DOHH2 (cell line): Measurements from ENCODE around the gene CNEP1R1.

Source experiments
- H3F3A ChIP-seq: fragments of 200-600 bp; sonication (generic), shearing (Covaris generic); 2 replicates; pipeline ENCODE4 v1.6.0; 2016; ENCODE audit warnings: antibody characterized with exemption, mild to moderate bottlenecking; ENCODE audit not compliant: control insufficient read depth, insufficient read depth
- H3K27ac ChIP-seq: fragments of 200-600 bp; sonication (generic); 2 replicates; pipeline ENCODE4 v1.5.1; 2014; ENCODE audit warnings: low read depth, mild to moderate bottlenecking, low read length, moderate library complexity
- H3K27me3 ChIP-seq: fragments of 200-600 bp; sonication (generic); 2 replicates; pipeline ENCODE4 v1.6.1; 2014; ENCODE audit warnings: mild to moderate bottlenecking, low read length, mixed read lengths; ENCODE audit not compliant: control insufficient read depth
- H3K36me3 ChIP-seq: fragments of 200-600 bp; sonication (generic); 2 replicates; pipeline ENCODE4 v1.6.1; 2014; ENCODE audit warnings: mild to moderate bottlenecking, low read length, moderate library complexity, mixed read lengths; ENCODE audit not compliant: control insufficient read depth
- H3K4me1 ChIP-seq: fragments of 200-600 bp; sonication (generic); 2 replicates; pipeline ENCODE4 v1.6.1; 2014; ENCODE audit warnings: mild to moderate bottlenecking, low read length, mixed read lengths; ENCODE audit not compliant: control insufficient read depth
- H3K4me2 ChIP-seq: fragments of 200-600 bp; sonication (generic); 2 replicates; pipeline ENCODE4 v1.6.0; 2014; ENCODE audit warnings: mild to moderate bottlenecking, low read length, moderate library complexity
- H3K4me3 ChIP-seq: fragments of 200-600 bp; sonication (generic); 2 replicates; pipeline ENCODE4 v1.5.1; 2014; ENCODE audit warnings: mild to moderate bottlenecking, low read length, mixed read lengths
- H3K79me2 ChIP-seq: fragments of 200-600 bp; sonication (generic); 2 replicates; pipeline ENCODE4 v1.6.1; 2014; ENCODE audit warnings: mild to moderate bottlenecking, low read length, mixed read lengths; ENCODE audit not compliant: control insufficient read depth
- H3K9me2 ChIP-seq: fragments of 200-600 bp; sonication (generic); replicated peaks from 2 replicates; pipeline ENCODE4 v1.6.1; 2014; ENCODE audit warnings: mild to moderate bottlenecking, low read length, mixed read lengths; ENCODE audit not compliant: control insufficient read depth
- H3K9me3 ChIP-seq: fragments of 200-600 bp; sonication (generic); 2 replicates; pipeline ENCODE4 v1.6.1; 2014; ENCODE audit warnings: antibody characterized with exemption, low read length, mixed read lengths; ENCODE audit not compliant: control insufficient read depth, insufficient read depth
- H4K20me1 ChIP-seq: fragments of 200-600 bp; sonication (generic); 2 replicates; pipeline ENCODE4 v1.6.0; 2014; ENCODE audit warnings: low read depth, mild to moderate bottlenecking, antibody characterized with exemption, low read length, moderate library complexity; ENCODE audit not compliant: control insufficient read depth, insufficient read depth
- CTCF ChIP-seq: fragments of 200-600 bp; sonication (generic); IDR thresholded peaks from one replicate; pipeline ENCODE4 v1.5.1; 2014; ENCODE audit warnings: antibody characterized with exemption, mild to moderate bottlenecking, low read depth, low read length; ENCODE audit not compliant: poor library complexity, severe bottlenecking
- EZH2phosphoT487 ChIP-seq: fragments of 200-600 bp; sonication (generic); IDR thresholded peaks from 2 replicates; pipeline ENCODE4 v1.6.1; 2017; ENCODE audit warnings: borderline replicate concordance, mild to moderate bottlenecking, antibody characterized with exemption, low read length, moderate library complexity, mixed read lengths

Gene CNEP1R1

GRCh38 chr16:49992825-49993224 is 32.2 kb upstream of the CNEP1R1 start:
- no peaks in the 10 kb centered on the region for H4K20me1 ChIP-seq
- no peaks in the 10 kb centered on the region for H3K9me2 ChIP-seq
- peaks cover 5% of the 10 kb centered on the region; the same call in 1 of the 2 replicates for H3K27me3 ChIP-seq
- TF ChIP-seq EZH2phosphoT487 (no peak), CTCF (no peak)
- H3K4me2 ChIP-seq: no peak overlapping the region
- H3K4me1 ChIP-seq: no peaks in the 10 kb centered on the region
- no peaks in the 10 kb centered on the region for H3K79me2 ChIP-seq
- H3K36me3 ChIP-seq: no peaks in the 10 kb centered on the region
- H3F3A ChIP-seq: no peaks in the 10 kb centered on the region
- no peaks in the 10 kb centered on the region for H3K9me3 ChIP-seq
- H3K4me3 ChIP-seq: no peak overlapping the region
- H3K27ac ChIP-seq: no peak overlapping the region

GRCh38 chr16:49993579-49993978 is 31.4 kb upstream of the CNEP1R1 start:
- H3K27me3 ChIP-seq: peaks cover 5% of the 10 kb centered on the region; the same call in 1 of the 2 replicates
- TF ChIP-seq CTCF: no peak
- TF ChIP-seq EZH2phosphoT487: no peak
- no peaks in the 10 kb centered on the region for H3K36me3 ChIP-seq
- H3K27ac ChIP-seq: no peak overlapping the region
- H3K4me2 ChIP-seq: no peak overlapping the region
- H3K9me3 ChIP-seq: no peaks in the 10 kb centered on the region
- H3K79me2 ChIP-seq: no peaks in the 10 kb centered on the region
- H3F3A ChIP-seq: no peaks in the 10 kb centered on the region
- H4K20me1 ChIP-seq: no peaks in the 10 kb centered on the region
- no peaks in the 10 kb centered on the region for H3K4me1 ChIP-seq
- no peaks in the 10 kb centered on the region for H3K9me2 ChIP-seq
- H3K4me3 ChIP-seq: no peak overlapping the region

- Histone ChIP-seq H3K4me1 (no peaks in the 10 kb centered on the region), H3K9me3 (no peaks in the 10 kb centered on the region), H4K20me1 (no peaks in the 10 kb centered on the region), H3K4me3 (no peak overlapping the region), H3F3A (no peaks in the 10 kb centered on the region), H3K4me2 (no peak overlapping the region), H3K9me2 (no peaks in the 10 kb centered on the region), H3K36me3 (no peaks in the 10 kb centered on the region), H3K79me2 (no peaks in the 10 kb centered on the region), H3K27ac (no peak overlapping the region), H3K27me3 (peaks cover 5% of the 10 kb centered on the region; the same call in 1 of the 2 replicates)
- TF ChIP-seq EZH2phosphoT487 (no peak), CTCF (no peak)
Measured at GRCh38 chr16:49994006-49994405, 31.0 kb upstream of the CNEP1R1 start.
